Body of pancreas (tissue), 4 donors: ENCODE results near the gene ABCA1.

Source experiments
- CTCF ChIP-seq, 7 experiments: fragments of 450-650 bp in 4 of 7; fragments of 200-600 bp in 3 of 7; sonication (generic) in 3 of 7; IDR thresholded peaks; one replicate each; pipeline ENCODE4 v1.5.1; 2016 to 2019; ENCODE audit warnings: antibody characterized with exemption in 7 of 7
- POLR2A ChIP-seq, 3 donors: fragments of 450-650 bp; IDR thresholded peaks; one replicate each; pipeline ENCODE4 v1.6.1; 2016; ENCODE audit warnings: antibody characterized with exemption in 3 of 3, mild to moderate bottlenecking in 2 of 3

- TF ChIP-seq CTCF (IDR thresholded peaks at IDR 0.05), result no peak
- no peak for TF ChIP-seq POLR2A (IDR thresholded peaks at IDR 0.05)
These were observed 96.3 kb downstream of the ABCA1 start for GRCh38 chr9:104831681-104832080.
